Activated CD4-positive, alpha-beta T cell treated with anti-CD3 and anti-CD28 coated beads, Interleukin-10, Interleukin-2, amounts not matched to agents 100 ng/mL and 50 ng/mL, durations not matched to agents 16 hours and 8 hours (primary cell): ENCODE data around the gene PIK3R1.
"Not testable (repeated sequence)": the region's sequence is repeated elsewhere in the genome, so short reads cannot be mapped to it uniquely, and the experiment has no call there.

Experiments
- DNase-seq: peaks from one replicate; pipeline ENCODE4 v3.0.0-alpha.2; 2020

The PIK3R1 gene

DNA sequence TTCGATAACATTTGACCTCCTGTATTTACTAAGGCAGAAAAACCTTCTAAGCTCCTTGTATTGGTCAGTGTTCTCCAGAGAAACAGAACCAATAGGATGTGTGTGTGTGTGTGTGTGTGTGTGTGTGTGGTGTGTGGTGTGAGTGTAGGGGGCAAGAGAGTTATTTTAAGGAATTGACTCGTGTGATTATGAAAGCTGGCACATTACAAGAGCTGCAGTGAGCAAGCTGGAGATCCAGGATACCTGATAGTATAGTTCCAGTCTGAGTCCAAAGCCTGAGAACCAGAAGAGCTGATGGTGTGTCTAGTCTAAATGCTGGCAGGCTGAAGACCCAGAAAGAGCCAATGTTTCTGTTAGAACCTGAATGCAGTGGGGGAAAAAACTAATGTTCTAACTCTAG, 21.2 kb upstream of the PIK3R1 start:
- no peak for DNase-seq

DNA sequence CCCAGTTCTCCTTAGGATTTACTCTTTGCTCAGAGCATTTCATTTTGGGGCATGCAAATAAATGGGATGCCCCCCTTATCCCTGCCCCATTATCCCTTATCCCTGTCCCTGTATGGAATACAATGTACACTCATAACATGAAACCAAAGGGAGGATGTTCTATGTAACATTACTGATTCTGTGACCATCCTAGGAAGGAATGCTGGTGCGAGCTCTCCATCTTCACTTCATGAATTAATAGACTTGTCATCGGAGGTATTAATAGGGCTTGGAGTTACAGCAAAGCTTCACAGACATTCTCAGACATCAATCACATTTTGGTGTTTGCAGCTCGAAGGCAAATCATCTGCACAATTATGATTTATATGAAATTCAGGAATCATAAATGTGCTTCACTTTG, 20.4 kb upstream of the PIK3R1 start:
- DNase-seq, result no peak

DNA sequence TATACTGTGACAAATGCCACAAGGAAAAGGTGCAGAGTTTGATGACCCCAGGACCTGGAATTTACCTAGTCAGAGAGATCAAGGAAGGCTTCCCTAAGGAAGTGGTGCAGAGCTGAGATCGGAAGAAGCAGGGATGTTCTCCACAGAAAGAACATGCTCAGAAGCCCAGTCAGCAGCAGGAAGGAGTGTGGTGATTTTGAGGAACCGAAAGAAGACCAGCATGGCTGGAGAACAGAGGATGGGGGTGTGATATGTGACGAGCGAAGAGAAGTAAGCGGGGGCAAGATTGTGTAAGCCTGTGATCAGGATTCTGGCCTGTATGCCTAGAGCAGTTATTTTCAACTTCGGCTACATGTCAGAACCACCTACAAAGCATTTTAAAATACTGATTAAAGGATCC, 18.7 kb upstream of the PIK3R1 start:
- DNase-seq, result no peak

DNA sequence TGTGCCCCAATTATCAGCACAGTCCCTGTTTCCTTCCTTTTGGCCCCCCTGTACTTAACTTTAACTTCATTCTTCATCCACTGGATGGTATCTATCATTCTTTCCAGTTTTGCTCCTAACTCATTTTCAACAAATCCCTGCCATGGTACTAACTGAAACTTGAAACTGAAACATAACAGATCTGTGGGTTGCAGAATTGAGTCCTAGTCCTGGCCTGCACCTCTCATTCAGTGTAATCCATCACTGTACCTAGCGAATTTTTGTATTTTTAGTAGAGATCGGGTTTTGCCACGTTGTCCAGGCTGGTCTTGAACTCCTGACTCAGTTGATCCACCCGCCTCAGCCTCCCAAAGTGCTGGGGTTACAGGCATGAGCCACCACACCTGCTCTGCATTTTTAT, 15.3 kb upstream of the PIK3R1 start:
- peak; percentile 4 for DNase-seq

DNA sequence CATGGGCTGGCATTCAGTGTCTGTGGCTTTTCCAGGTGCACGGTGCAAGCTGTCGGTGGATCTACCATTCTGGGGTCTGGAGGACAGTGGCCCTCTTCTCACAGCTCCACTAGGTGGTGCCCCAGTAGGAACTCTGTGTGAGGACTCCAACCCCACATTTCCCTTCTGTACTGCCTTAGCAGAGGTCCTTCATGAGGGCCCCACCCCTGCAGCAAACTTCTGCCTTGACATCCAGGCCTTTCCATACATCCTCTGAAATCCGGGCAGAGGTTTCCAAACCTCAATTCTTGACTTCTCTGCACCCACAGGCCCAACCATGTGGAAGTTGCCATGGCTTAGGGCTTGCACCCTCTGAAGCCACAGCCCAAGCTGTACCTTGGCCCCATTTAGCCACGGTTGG, 4.9 kb upstream of the PIK3R1 start:
- not testable (repeated sequence) for DNase-seq

DNA sequence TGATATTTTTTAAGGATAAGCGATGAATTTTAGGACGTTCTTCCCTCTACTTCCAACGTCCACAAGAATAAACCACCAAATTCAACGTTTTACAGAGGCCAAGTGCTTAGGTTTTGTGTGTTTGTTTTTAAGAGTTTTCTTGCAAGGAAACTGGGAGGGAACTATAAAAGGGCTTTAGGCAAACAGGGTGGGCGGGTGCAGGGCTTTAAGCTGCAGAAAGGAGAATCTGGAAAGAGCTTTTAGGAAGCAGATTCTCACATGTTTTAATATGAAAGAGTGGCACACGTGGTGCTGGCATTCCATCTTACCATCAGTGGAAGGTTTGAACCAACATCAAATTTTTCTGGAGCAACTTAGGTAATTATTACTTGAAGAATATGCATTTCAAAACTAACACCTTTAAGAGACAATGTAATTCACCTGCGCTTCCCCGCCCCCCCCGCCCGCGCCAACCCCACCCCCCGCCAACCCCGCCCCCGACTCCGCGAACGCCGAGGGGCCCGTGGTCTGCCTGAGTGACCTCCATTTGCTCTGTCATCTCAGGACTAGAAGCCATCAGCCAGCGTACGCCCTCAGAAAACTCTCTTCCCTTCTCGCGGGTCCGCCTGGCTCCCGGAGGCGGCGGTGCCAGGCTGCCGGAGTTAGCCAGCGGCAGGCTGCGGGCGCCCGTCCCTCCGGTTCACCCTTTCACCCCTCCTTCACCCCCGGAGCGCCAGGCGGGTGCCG, 911 bp upstream of the PIK3R1 start:
- DNase-seq, result no peak

DNA sequence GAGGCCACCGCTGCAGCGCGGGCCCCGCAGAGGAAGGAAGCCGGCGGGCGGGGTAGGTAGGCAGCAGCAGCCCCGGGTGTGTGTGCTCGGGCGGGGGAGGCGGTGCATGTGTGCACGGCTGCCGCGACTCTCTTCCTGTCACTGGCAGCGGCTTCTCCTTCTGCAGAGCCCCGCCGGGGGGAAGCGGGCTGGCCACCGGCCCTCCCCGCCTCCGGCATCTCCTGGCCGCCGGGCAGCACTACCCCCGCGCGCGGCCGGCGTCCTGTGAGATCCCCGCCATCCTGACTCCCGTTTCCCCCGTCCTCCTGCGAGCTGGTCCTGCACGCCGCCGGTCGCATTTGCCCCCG, 315 bp downstream of the PIK3R1 start:
- DNase-seq, result no peak

DNA sequence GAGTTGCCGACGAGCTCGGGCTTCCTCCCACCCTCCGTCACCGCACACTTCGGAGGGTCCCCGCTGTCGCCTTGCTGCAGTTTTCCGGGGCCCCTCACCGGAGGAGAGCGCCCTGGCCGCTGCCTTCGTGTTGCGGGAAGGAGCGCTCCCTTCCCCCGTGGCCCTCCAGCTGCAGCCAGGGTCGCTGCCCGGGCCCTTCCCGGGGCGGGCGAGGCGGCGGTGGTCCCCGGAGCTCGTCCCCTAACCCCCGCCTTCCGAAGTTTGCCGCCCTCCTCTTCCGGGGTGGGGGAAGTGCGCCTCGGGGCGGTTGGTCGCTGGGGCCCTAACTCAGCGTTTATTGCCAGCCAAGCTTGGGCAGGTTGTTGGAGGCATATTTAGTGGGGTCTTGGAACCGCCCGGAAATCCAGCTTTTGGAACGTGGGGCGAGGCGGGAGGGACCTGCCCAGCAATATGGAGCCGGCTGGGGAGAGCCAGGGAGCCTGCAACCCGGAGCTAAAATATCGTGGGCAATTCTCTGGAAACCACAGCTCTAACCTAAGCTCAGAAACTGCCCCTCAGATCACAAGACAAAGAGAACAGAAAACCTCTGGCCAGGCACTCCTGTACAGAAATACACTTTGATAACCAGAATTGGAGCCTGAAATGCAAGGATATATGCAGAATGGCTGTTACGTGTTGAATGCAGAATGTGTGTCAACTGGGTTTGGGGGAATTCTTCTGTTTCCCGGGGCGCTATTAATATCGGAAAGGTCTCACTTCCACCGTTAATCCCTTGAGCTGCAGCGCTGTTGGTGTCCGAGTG, 890 bp downstream of the PIK3R1 start:
- peak; percentile 75 for DNase-seq

DNA sequence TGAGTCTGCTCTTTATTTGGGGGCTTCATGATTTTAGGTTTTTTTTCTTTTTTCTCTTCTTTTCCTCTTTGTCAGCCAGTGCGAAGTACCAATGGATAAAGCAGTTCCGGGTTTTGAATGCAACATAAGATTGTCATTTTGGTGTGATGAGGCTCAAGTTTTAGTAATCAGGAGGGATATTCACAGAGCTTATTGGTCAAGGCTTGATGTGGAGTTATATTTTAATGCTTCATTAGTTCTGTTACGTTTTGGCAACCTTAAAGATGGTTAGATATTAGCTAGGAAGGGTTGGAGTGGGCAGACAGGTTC, 1.4 kb downstream of the PIK3R1 start:
- no peak for DNase-seq

DNA sequence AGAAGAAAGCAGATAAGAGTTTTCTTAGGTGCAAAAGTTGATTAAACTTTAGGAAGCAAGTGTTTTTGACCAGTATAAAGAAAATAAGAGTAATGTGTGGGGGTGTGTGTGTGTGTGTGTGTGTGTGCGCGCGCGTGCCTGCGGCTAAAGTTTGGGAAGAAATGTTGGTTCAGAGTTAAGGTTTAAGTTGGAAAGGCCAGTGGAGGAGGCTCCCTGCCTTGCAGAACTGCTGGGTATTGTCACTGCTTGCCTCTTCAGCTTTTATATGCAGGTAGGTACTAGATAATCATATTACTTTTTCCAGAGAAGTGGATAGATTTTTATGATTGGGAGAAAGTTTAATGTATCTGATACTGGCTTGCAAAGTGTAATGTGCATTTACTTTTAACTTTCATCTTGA, 2.0 kb downstream of the PIK3R1 start:
- no peak for DNase-seq

DNA sequence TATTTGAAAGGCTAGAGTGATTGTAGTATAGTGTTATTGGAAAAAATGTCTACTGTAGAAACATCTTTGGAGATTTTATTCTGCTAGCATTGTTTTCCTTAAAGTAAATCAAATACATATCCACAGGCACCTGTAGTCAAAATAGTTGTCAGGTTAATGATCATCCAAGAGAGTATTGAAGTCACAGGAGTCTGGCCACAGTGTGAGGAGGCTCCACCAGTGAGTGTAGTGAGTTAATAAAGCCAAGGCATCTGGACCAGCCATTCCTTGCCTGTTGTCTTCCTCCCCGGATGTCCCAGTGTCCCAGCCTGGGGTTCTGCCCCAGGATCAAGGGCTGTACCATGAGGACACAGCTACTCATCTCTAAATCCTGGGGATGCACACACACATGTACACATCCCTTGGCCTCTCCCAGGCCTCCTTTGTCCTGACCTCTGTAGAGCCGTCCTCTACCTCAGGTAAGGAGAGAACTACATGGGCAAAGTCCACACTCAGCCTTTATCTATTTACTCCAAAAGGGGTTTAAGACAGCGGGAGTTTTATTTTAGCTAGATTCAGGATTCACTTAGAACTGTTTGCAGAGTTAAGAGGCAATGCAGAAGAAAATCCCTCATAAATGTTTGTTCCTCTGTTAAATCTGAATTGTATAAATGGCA, 3.7 kb downstream of the PIK3R1 start:
- no peak for DNase-seq

DNA sequence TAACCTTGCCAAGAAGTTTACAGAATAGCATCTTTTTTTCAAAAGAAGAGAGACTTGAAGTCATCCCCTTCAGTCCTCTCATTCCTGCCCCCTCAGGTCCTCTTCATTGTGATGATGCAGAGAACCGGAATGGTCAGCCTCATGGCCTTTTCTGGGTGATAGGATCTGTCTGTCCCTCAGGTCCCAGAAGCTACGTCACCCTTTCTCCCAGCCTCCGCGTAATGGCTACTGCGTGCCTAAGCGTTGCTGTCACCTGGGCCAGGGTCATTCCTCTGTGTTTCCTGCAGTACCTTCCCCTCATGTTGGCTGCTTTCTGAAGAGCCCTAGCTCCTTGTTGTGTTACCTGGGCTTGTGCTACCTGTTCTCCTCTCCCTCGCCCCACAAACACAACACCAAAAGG, 4.7 kb downstream of the PIK3R1 start:
- DNase-seq, result no peak

DNA sequence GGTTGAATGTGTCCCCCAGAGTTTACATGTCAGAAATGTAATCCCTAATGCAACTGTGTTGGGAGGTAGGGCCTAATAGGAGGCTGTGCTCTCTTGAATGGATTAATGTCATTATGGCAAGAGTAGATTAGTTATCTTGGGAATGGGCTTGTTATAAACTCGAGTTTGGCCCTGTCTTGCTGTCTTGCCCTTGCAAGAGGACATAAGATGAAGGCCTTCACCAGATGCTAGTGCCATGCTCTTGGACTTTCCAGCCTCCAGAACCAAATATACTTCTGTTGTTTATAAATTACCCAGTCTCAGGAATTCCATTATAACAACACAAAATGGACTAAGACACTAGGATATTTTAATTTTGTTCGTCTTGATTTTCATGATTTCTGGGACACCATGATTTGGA, 5.4 kb downstream of the PIK3R1 start:
- DNase-seq, result no peak

DNA sequence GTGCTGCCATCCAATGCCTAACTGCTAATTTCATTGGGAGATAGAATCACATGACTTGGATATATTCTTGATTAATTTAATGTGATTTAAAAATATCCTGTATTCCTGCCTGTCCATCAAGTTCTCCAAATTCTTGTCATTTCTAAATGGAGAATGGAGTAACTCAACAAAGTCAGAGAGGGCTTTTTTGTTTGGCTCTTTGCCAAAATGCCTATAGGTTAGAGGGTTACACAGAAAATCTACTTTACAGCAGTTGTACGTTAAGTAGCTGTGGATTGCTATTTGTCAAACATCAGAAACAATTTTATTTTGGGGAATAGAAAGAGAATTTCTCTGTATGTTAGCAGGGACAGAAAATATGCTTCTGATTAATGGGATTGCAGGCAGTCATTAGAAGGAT, 5.9 kb downstream of the PIK3R1 start:
- DNase-seq, result no peak

DNA sequence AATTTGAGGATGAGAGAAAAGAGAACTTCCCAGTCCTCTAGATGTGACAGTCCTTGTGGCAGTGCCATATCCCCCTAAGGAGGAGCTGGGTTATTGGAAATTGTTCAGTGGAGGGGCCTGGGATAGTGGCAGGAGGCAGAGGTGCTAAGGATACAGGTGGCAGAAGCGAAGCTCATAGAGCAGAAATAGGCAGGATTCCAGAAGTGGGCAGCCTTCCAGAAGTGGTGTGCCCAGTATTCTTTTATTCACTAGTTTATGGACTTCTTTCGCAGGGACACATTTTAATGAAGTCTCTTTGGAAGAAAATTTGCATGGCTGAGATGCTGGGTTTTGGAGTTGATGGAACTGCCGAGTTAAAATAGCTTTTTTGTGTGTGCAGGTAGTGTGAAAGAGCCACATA, 6.8 kb downstream of the PIK3R1 start:
- DNase-seq, result no peak

DNA sequence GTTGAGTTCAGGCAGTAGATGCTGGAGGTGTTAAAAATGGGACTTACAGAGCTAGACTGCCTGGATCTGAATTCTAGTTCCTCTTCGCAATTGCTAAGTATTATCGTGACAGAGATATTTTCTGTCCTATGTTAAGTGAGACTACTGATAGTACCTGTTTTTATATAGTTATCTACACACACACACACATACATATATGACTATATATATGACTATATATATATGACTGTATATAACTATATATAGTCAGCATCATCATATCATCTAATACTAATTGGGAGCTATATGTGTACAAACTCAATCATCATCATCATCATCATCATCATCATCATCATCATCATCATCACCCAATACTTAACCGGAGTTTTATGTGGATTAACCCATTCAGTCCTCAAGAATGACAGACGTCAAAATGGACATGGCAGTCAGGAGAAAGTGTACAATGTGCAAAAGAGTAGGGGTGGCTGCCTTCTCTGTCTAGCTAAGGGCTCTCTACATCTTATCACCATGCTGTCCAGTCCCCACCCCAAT, 7.3 kb downstream of the PIK3R1 start:
- no peak for DNase-seq

DNA sequence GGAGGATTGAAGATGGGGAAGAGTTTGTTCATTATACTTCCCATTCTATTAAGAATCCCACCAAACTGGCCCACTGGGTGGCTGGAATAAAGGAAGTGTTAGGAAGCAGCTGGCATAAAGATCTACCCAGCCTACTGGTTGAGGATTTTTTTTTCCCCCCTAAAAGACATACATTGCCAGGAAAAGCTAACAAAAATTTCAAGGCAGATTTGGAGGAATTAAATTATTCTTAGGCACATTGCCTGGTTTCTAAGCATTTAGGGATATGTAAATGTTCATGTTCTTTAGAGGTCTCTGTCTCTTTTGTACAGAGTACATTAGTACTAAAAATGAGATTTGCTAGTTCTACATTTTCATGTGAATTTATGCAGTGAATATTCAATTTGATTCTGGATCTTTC, 8.3 kb downstream of the PIK3R1 start:
- DNase-seq, result no peak

DNA sequence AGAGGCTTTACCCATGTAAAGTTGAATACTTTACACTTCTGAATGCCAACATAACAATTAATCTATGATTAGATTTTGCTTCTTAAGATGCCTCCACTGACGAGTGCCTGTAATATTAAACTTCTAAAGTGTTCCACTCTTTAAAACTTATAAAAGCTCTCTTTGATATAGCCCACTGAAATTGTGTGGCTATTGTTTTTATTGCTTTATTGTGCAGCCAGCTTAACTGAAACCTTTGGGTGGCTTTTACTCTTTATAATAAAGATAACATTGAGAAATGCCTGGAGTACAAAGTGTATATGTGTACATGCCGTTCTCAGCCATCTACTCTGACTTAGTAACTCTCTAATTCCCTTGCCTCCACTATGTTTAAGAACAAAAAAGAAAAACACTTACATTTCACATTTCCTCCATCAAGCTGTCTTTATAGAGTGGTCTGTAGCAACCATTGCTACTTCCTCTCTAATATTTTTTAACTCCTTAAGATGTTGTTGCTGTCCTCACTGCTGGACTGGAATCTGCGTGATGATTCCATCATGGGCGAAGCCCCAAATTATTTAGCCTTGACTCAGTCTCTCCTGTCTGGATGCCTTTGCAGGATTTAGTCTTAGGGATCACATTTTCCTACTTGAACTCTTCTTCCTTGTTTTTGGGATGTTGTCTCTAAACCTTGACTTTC, 9.1 kb downstream of the PIK3R1 start:
- DNase-seq, result no peak

DNA sequence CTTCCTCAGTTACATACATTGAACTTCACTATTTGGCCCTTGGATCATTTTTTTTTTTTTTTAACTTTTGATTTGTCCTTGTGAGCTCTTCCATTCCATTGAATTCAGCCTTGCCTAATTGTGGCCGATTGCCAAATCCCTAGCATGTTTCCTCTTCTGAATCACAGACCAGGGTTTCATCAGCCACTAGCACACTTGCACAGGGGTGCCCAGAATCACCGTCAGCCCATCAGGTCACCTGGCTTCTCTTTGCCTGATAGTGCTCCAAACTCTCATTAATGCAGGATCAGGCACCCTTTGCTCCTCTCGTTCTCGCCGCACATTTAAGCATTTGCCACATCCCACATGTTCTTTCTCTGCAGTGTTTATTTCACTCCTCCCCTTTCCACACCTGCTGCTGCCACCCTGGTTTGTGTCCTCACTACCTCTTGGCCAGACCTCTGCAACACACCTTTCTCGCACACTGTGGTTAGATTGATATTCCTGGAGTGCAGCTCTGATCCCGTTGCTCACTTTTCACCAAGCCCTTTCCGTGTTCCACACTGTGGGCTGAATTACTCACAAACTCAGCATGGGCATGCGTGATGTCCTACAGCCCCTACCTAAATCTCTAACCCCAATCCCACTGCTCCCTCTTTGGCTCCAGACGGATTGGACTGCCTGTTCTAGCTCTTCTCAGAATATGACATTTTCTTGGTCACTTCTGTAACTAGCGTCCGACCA, 9.8 kb downstream of the PIK3R1 start:
- no peak for DNase-seq

DNA sequence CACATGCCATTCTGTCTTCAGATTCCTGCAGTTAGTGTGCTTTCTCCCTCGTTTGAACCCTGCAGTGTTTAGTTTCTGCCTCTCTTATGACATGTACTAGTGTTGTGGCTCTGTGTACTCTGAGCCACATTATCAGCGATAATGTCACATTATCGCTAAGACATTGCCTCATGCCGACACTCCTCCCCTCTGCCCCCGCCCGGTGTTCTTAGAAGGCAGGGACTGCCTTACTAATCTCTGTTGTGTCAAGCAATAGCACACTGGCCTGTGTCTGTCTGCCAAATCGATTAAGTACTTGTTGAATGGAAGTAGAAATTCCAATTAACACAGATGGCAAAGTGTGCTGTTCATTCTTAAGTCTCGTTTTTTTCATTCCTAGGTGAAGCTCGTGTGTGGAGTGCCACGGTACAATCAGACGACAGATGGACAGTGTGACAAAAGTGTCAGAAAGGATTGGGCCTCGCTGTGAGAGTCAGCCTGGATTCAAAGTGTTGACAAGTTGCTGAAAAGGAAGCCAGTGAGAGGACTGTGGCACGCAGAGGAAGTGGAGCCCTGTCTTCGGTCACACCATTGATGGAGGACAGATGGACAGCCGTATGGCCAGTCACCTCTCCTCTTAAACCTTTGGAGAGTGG, 10.5 kb downstream of the PIK3R1 start:
- DNase-seq, result no peak

DNA sequence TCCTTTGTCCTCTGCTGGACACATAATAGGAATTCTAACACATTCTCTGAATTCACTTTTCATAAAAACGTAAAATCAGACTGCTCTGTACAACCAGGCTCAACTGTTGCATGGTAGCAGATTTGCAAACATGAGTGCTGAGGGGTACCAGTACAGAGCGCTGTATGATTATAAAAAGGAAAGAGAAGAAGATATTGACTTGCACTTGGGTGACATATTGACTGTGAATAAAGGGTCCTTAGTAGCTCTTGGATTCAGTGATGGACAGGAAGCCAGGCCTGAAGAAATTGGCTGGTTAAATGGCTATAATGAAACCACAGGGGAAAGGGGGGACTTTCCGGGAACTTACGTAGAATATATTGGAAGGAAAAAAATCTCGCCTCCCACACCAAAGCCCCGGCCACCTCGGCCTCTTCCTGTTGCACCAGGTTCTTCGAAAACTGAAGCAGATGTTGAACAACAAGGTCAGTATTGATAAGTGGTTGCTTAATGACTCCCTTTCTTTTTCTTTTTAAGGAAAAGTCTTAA, 11.1 kb downstream of the PIK3R1 start:
- DNase-seq, result no peak

DNA sequence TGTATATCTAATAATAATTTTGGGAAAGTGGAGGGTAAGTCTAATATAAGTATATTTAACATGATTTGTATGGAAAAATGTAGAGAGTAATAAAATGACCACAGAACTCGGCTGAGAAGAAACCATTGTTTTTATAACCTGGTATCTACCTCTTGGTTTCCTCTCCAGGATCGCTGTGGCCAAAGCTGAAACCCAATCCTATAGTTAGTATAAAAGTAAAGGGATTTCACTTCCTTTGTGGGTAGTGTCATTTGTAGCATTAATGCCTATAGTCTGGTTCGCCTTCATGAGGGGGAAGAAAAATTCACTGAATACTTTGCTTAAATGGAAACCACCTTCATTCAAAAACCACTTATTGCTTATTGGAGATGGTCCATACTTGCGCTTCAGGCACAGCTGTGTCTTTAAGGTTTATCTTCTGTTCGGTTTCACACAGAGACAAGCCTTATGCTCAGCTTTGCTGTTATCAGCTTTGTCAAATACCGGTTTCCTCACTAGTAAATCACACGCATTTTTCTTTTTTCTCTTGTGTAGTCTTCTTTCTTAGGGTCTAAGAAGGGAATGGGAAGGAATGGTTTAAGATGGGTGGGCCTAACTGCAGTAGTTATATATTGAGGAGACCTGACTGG, 12.1 kb downstream of the PIK3R1 start:
- no peak for DNase-seq
